Spleen (tissue), 11 donors: ENCODE results near the gene RIT1. TPM values are rescaled to one million over a fixed set of nuclear protein-coding genes. Genes with fewer than 3 reads are reported as not detected.

Source experiments
- DNase-seq: peaks from one replicate; pipeline ENCODE4 v3.0.0-alpha.2; 2020
- H3K27ac ChIP-seq, 8 donors: fragments of 200-600 bp; sonication (generic) in 7 of 8; 1 replicate in 4 of 8; 2 replicates in 4 of 8; pipeline versions ENCODE4 v1.5.0 to v1.8.0; 2016 to 2021; ENCODE audit warnings: inconsistent platforms in 4 of 8, mild to moderate bottlenecking in 4 of 8, moderate library complexity in 1 of 8
- H3K27me3 ChIP-seq, 7 donors: fragments of 200-600 bp; sonication (generic) in 6 of 7; replicated peaks in 1 of 7; 1 replicate in 4 of 7; 2 replicates in 3 of 7; pipeline versions ENCODE4 v1.5.0 to v1.8.0; 2016 to 2021; ENCODE audit warnings: inconsistent platforms in 3 of 7, mild to moderate bottlenecking in 1 of 7
- H3K36me3 ChIP-seq, 6 donors: fragments of 200-600 bp; sonication (generic) in 5 of 6; 1 replicate in 4 of 6; 2 replicates in 2 of 6; pipeline versions ENCODE4 v1.5.0 to v1.8.0; 2016 to 2021; ENCODE audit warnings: inconsistent platforms in 2 of 6
- H3K4me1 ChIP-seq, 6 donors: fragments of 200-600 bp; sonication (generic) in 5 of 6; 1 replicate in 3 of 6; 2 replicates in 3 of 6; pipeline versions ENCODE4 v1.5.0 to v1.8.0; 2016 to 2021; ENCODE audit warnings: inconsistent platforms in 3 of 6
- H3K4me3 ChIP-seq, 8 donors: fragments of 200-600 bp; sonication (generic) in 7 of 8; 1 replicate in 4 of 8; 2 replicates in 4 of 8; pipeline versions ENCODE4 v1.5.0 to v1.8.0; 2016 to 2021; ENCODE audit warnings: inconsistent platforms in 4 of 8, mild to moderate bottlenecking in 4 of 8, moderate library complexity in 2 of 8
- H3K9me3 ChIP-seq, 8 donors: fragments of 200-600 bp; sonication (generic) in 7 of 8; 1 replicate in 4 of 8; 2 replicates in 4 of 8; pipeline versions ENCODE4 v1.5.0 to v1.8.0; 2016 to 2021; ENCODE audit warnings: inconsistent platforms in 4 of 8
- CTCF ChIP-seq, 11 experiments: fragments of 200-600 bp in 7 of 11; fragments of 450-650 bp in 4 of 11; sonication (generic) in 4 of 11; IDR thresholded peaks in 8 of 11; conservative IDR thresholded peaks in 3 of 11; 1 replicate in 7 of 11; 2 replicates in 4 of 11; pipeline versions ENCODE4 v1.4.0 to v1.8.0; 2016 to 2021; ENCODE audit warnings: antibody characterized with exemption in 11 of 11, inconsistent platforms in 4 of 11, mild to moderate bottlenecking in 1 of 11
- POLR2A ChIP-seq, 3 donors: fragments of 450-650 bp; IDR thresholded peaks; one replicate each; pipeline ENCODE4 v1.5.1; 2017; ENCODE audit warnings: antibody characterized with exemption in 3 of 3, mild to moderate bottlenecking in 1 of 3
- POLR2AphosphoS5 ChIP-seq, 3 donors: sonication (generic); formaldehyde crosslinking; IDR thresholded peaks; one replicate each; pipeline ENCODE4 v1.5.1; 2017; ENCODE audit warnings: antibody characterized with exemption in 3 of 3
- WGBS, 5 donors: extraction: QIAGEN DNeasy Blood & Tissue Kit in 3 of 5; methylation state at CpG; one replicate each; pipeline versions ENCODE4 v1.1.5 to v1.1.7; 2013 to 2018; 5-methylcytosine and 5-hydroxymethylcytosine counted together
- intact Hi-C: fragments of 100-400 bp; cut with DNase I; formaldehyde crosslinking; loops from one replicate; pipeline ENCODE4 v1.15.0; 2023; ENCODE audit warnings: low total_unique reads
- polyA plus RNA-seq, 3 donors: library from polyadenylated mRNA; stranded (reverse); fragments of 200-250 nt; gene quantifications; one replicate each; pipeline ENCODE4 v1.2.1, GENCODE V29; 2013
- total RNA-seq, 7 donors: library from RNA; depleted of rRNA in 3 of 7; stranded (reverse); fragments of >200 nt in 3 of 7; fragmentation: NEBNext Ultra II Directional in 4 of 7; extraction: Animal tissue kit (Norgen Biotek cat#: 25700) in 4 of 7; gene quantifications; one replicate each; pipeline versions ENCODE4 v1.1.0 to v1.2.1, GENCODE V29; 2016 to 2021
- donor health status: healthy with polysubstance abuse.
- donor health status: DM: no; HTN: no; CAD: no; lungs with moderate emphysema.
- donor health status: DM: no; HTN: no; CAD: no.
- donor health status: Bipolar disorder and iron deficiency.
- donor health status: healthy.
- donor health status: DM: no; HTN: no; CAD: no.
- donor health status: DM: yes; HTN: yes; CAD: no.

The RIT1 gene
- total and polyA plus RNA-seq, 10 donors, result 9.0 to 66.2 (median 51.0) TPM

- Histone ChIP-seq H3K36me3 (peaks cover 0 to 16% (median 3%) of the 10 kb centered on the region in 6 donors), H3K27me3 (no peaks in the 10 kb centered on the region), H3K27ac (peak overlapping the region; percentile 60 to 90 (median 79)), H3K4me3 (no peak overlapping the region), H3K9me3 (no peaks in the 10 kb centered on the region), H3K4me1 (peaks cover 62 to 98% (median 91%) of the 10 kb centered on the region in 6 donors)
- peak; percentile 67 to 89 (median 68) for TF ChIP-seq POLR2AphosphoS5 (IDR thresholded peaks at IDR 0.05)
- TF ChIP-seq CTCF (IDR thresholded peaks at IDR 0.05 in 8 of 11, conservative IDR thresholded peaks at IDR 0.05 in 3 of 11), result no peak
- 71 to 94% (median 75%) methylated on average over 12 to 29 of the region's 29 CpGs for WGBS, 5 donors
- peak; percentile 80 for DNase-seq
- intact Hi-C loops, result loop anchor here (5.0 kb wide), 1 partner anchor 40 kb away; no protein-coding TSS in a partner anchor
Measured at GRCh38 chr1:155941845-155942531, 30.8 kb upstream of the RIT1 start.

- peak in 2 of 3 donors; percentile 52 to 60 for TF ChIP-seq POLR2AphosphoS5 (IDR thresholded peaks at IDR 0.05)
- TF ChIP-seq POLR2A (IDR thresholded peaks at IDR 0.05), result no peak
- no peak for TF ChIP-seq CTCF (IDR thresholded peaks at IDR 0.05 in 8 of 11, conservative IDR thresholded peaks at IDR 0.05 in 3 of 11)
- H3K36me3 ChIP-seq, result peaks cover 0 to 9% (median 0%) of the 10 kb centered on the region in 6 donors
- H3K4me3 ChIP-seq, result no peak within 1 kb of the TSS
- peak; percentile 74 for DNase-seq
- H3K27me3 ChIP-seq, result no peaks in the 10 kb centered on the region
- H3K27ac ChIP-seq, result peak within 1 kb of the TSS; percentile 70 to 90 (median 79)
- intact Hi-C loops, result loop anchor here (5.0 kb wide), 1 partner anchor 41 kb away; no protein-coding TSS in a partner anchor
- H3K4me1 ChIP-seq, result peaks cover 54 to 90% (median 83%) of the 10 kb centered on the region in 6 donors
- H3K9me3 ChIP-seq, result no peaks in the 10 kb centered on the region
- WGBS, 5 donors, result 52 to 61% (median 57%) methylated on average over 11 of the region's 11 CpGs
Measured at GRCh38 chr1:155940993-155941844, 30.1 kb upstream of the RIT1 start, which contains the start of gene RXFP4. RXFP4 (plus strand) TSS chr1:155941638; CDS start chr1:155941710, 72 bp downstream.

- Histone ChIP-seq H3K27me3 (no peaks in the 10 kb centered on the region), H3K4me1 (peaks cover 48 to 83% (median 77%) of the 10 kb centered on the region in 6 donors), H3K27ac (peak overlapping the region; percentile 70 to 90 (median 79)), H3K9me3 (no peaks in the 10 kb centered on the region), H3K4me3 (no peak overlapping the region), H3K36me3 (peaks cover 0 to 3% (median 0%) of the 10 kb centered on the region in 6 donors)
- peak; percentile 66 for DNase-seq
- 27 to 51% (median 43%) methylated on average over 4 of the region's 4 CpGs for WGBS, 5 donors
- TF ChIP-seq POLR2AphosphoS5 (IDR thresholded peaks at IDR 0.05) (peak in 2 of 3 donors; percentile 39 to 76), POLR2A (IDR thresholded peaks at IDR 0.05) (no peak), CTCF (IDR thresholded peaks at IDR 0.05 in 8 of 11, conservative IDR thresholded peaks at IDR 0.05 in 3 of 11) (no peak)
- intact Hi-C loops, result loop anchor here (5.0 kb wide), 1 partner anchor 42 kb away; no protein-coding TSS in a partner anchor
Measured at GRCh38 chr1:155940482-155940992, 29.4 kb upstream of the RIT1 start.
